Left lung (tissue), 10 donors: ENCODE measurements around the gene NSMCE4A. TPM values are rescaled to one million over a fixed set of nuclear protein-coding genes. Genes with fewer than 3 reads are reported as not detected.
"Not testable (repeated sequence)": the region's sequence is repeated elsewhere in the genome, so short reads cannot be mapped to it uniquely, and the experiment has no call there.

Experiments
- ATAC-seq: fragments of 200-7000 bp; cut with Tn5 transposase; one replicate; pipeline ENCODE4 v1.9.1; 2020; ENCODE audit warnings: moderate library complexity
- DNase-seq, 4 donors: peaks; one replicate each; pipeline ENCODE4 v3.0.0-alpha.2; 2013 to 2020
- H3K27ac ChIP-seq, 2 donors: fragments of 200-600 bp; sonication (generic) in 1 of 2; one replicate each; pipeline versions ENCODE4 v1.5.0 to v1.8.0; 2020 to 2021
- H3K27me3 ChIP-seq, 2 donors: fragments of 200-600 bp; sonication (generic) in 1 of 2; one replicate each; pipeline versions ENCODE4 v1.5.0 to v1.8.0; 2020 to 2021
- H3K36me3 ChIP-seq, 2 donors: fragments of 200-600 bp; sonication (generic) in 1 of 2; one replicate each; pipeline versions ENCODE4 v1.5.0 to v1.8.0; 2020 to 2021
- H3K4me1 ChIP-seq, 2 donors: fragments of 200-600 bp; one replicate each; pipeline ENCODE4 v1.8.0; 2021
- H3K4me3 ChIP-seq, 2 donors: fragments of 200-600 bp; sonication (generic) in 1 of 2; one replicate each; pipeline versions ENCODE4 v1.5.0 to v1.8.0; 2020 to 2021; ENCODE audit warnings: mild to moderate bottlenecking in 1 of 2
- H3K9me3 ChIP-seq, 2 donors: fragments of 200-600 bp; sonication (generic) in 1 of 2; one replicate each; pipeline versions ENCODE4 v1.5.0 to v1.8.0; 2020 to 2021
- CTCF ChIP-seq, 2 donors: fragments of 200-600 bp; sonication (generic) in 1 of 2; IDR thresholded peaks; one replicate each; pipeline versions ENCODE4 v1.5.0 to v1.8.0; 2021; ENCODE audit warnings: antibody characterized with exemption in 2 of 2
- intact Hi-C, 2 donors: fragments of 100-400 bp; cut with DNase I; formaldehyde crosslinking; loops; one replicate each; pipeline versions ENCODE4 v1.11.2 to v1.14.2; 2022
- polyA plus RNA-seq, 6 donors: library from polyadenylated mRNA; unstranded; fragments of 120-200 nt; gene quantifications; one replicate each; pipeline ENCODE4 v1.2.1, GENCODE V29; 2013; ENCODE audit not compliant: insufficient read length in 6 of 6
- total RNA-seq, 2 donors: library from RNA; stranded (reverse); fragmentation: NEBNext Ultra II Directional; extraction: Animal tissue kit (Norgen Biotek cat#: 25700); gene quantifications; one replicate each; pipeline ENCODE4 v1.2.1, GENCODE V29; 2021
- donor health status: DM: no; HTN: yes; CAD: no.
- donor health status: DM: no; HTN: no; CAD: no.

NSMCE4A gene
- total and polyA plus RNA-seq, 8 donors, result 26.2 to 112 (median 99.1) TPM

GRCh38 chr10:121978511-121978910 lies 3.5 kb upstream of the NSMCE4A start:
- Histone ChIP-seq H3K9me3 (no peaks in the 10 kb centered on the region), H3K27me3 (no peaks in the 10 kb centered on the region), H3K4me3 (no peak overlapping the region), H3K27ac (no peak overlapping the region), H3K4me1 (peaks cover 8 to 17% of the 10 kb centered on the region in 2 donors), H3K36me3 (no peaks in the 10 kb centered on the region)
- intact Hi-C loops, result no loop called here
- ATAC-seq (peak; percentile 30), DNase-seq (peak in 2 of 4 donors; percentile 48 to 82)
- no peak for TF ChIP-seq CTCF (IDR thresholded peaks at IDR 0.05)

GRCh38 chr10:121976607-121977006 lies 1.6 kb upstream of the NSMCE4A start:
- DNase-seq (no peak), ATAC-seq (no peak)
- TF ChIP-seq CTCF (IDR thresholded peaks at IDR 0.05), result no peak
- Histone ChIP-seq H3K27ac (no peak overlapping the region), H3K36me3 (no peaks in the 10 kb centered on the region), H3K9me3 (no peaks in the 10 kb centered on the region), H3K27me3 (no peaks in the 10 kb centered on the region), H3K4me3 (no peak overlapping the region), H3K4me1 (peaks cover 8 to 29% of the 10 kb centered on the region in 2 donors)
- intact Hi-C loops, result no loop called here

GRCh38 chr10:121975295-121976086 lies 474 bp upstream of the NSMCE4A start:
- intact Hi-C loops, result no loop called here

GRCh38 chr10:121974019-121974534 lies 940 bp downstream of the NSMCE4A start:
- no peak for TF ChIP-seq CTCF (IDR thresholded peaks at IDR 0.05)
- no peaks in the 10 kb centered on the region for H3K27me3 ChIP-seq
- DNase-seq, result no peak
- ATAC-seq, result peak; percentile 43
- H3K36me3 ChIP-seq, result peaks cover 0 to 23% of the 10 kb centered on the region in 2 donors
- peaks cover 8 to 29% of the 10 kb centered on the region in 2 donors for H3K4me1 ChIP-seq
- peak overlapping the region; percentile 93 to 96 for H3K27ac ChIP-seq
- intact Hi-C loops, result no loop called here
- H3K9me3 ChIP-seq, result no peaks in the 10 kb centered on the region
- H3K4me3 ChIP-seq, result peak overlapping the region; percentile 83 to 89

More at GRCh38 chr10:121975295-121976086, 474 bp upstream of the NSMCE4A start:
- no peaks in the 10 kb centered on the region for H3K27me3 ChIP-seq
- DNase-seq, result no peak
- peak in 1 of 2 donors; percentile 61 for TF ChIP-seq CTCF (IDR thresholded peaks at IDR 0.05)
- H3K4me1 ChIP-seq, result peaks cover 8 to 29% of the 10 kb centered on the region in 2 donors
- peak; percentile 16 for ATAC-seq
- H3K36me3 ChIP-seq, result peaks cover 0 to 9% of the 10 kb centered on the region in 2 donors
- peak overlapping the region; percentile 83 to 89 for H3K4me3 ChIP-seq
- H3K27ac ChIP-seq, result peak overlapping the region; percentile 93 to 96
- no peaks in the 10 kb centered on the region for H3K9me3 ChIP-seq

- Histone ChIP-seq H3K4me1 (peaks cover 3 to 17% of the 10 kb centered on the region in 2 donors), H3K36me3 (peaks cover 0 to 72% of the 10 kb centered on the region in 2 donors)
- DNase-seq, H3K27me3 ChIP-seq, H3K4me3 ChIP-seq, H3K9me3 ChIP-seq, ATAC-seq, intact Hi-C loops, H3K27ac ChIP-seq: not testable (repeated sequence)
Observed at GRCh38 chr10:121969086-121969485, 5.9 kb downstream of the NSMCE4A start.
